Omental fat pad (tissue), 4 donors: ENCODE measurements around the gene EFL1. TPM values are rescaled to one million over a fixed set of nuclear protein-coding genes. Genes with fewer than 3 reads are reported as not detected.

Source experiments
- ATAC-seq: fragments of 150-250 bp; one replicate; pipeline ENCODE4 v1.9.1; 2016; ENCODE audit warnings: mild to moderate bottlenecking, moderate library complexity; ENCODE audit not compliant: low FRiP score
- DNase-seq: peaks from one replicate; pipeline ENCODE4 v3.0.0-alpha.2; 2019; ENCODE audit warnings: low spot score
- CTCF ChIP-seq, 3 donors: fragments of 450-650 bp; IDR thresholded peaks; one replicate each; pipeline ENCODE4 v1.5.1; 2016 to 2017; ENCODE audit warnings: antibody characterized with exemption in 3 of 3, mild to moderate bottlenecking in 3 of 3, moderate library complexity in 2 of 3
- total RNA-seq, 4 donors: library from RNA; depleted of rRNA; stranded (reverse); fragments of >200 nt; gene quantifications; one replicate each; pipeline ENCODE4 v1.1.0, GENCODE V29; 2016

EFL1 gene
- total RNA-seq, 4 donors from 2014 or later = 11.9 to 15.9 (median 14.8) TPM

GRCh38 chr15:82118040-82118439, 144.5 kb downstream of the EFL1 start:
- DNase-seq (no peak), ATAC-seq (no peak)
- TF ChIP-seq CTCF (IDR thresholded peaks at IDR 0.05) = no peak

- no peak for DNase-seq
- ATAC-seq = no peak
- no peak for TF ChIP-seq CTCF (IDR thresholded peaks at IDR 0.05)
Measured at GRCh38 chr15:82117296-82117695, 145.2 kb downstream of the EFL1 start.

GRCh38 chr15:82114660-82115059, 147.9 kb downstream of the EFL1 start:
- no peak for TF ChIP-seq CTCF (IDR thresholded peaks at IDR 0.05)
- no peak for ATAC-seq
- no peak for DNase-seq

GRCh38 chr15:82113106-82113715, 149.3 kb downstream of the EFL1 start:
- ATAC-seq (no peak), DNase-seq (no peak)
- no peak for TF ChIP-seq CTCF (IDR thresholded peaks at IDR 0.05)

GRCh38 chr15:82111918-82112317, 150.6 kb downstream of the EFL1 start:
- TF ChIP-seq CTCF (IDR thresholded peaks at IDR 0.05) = no peak
- DNase-seq (no peak), ATAC-seq (no peak)

- TF ChIP-seq CTCF (IDR thresholded peaks at IDR 0.05) = no peak
- ATAC-seq = no peak
- no peak for DNase-seq
Measured at GRCh38 chr15:82110144-82110543, 152.4 kb downstream of the EFL1 start.

GRCh38 chr15:82108489-82109078, 153.9 kb downstream of the EFL1 start:
- DNase-seq (no peak), ATAC-seq (no peak)
- no peak for TF ChIP-seq CTCF (IDR thresholded peaks at IDR 0.05)
